GM20000 (cell line): ENCODE data around the gene TRIM63.

ENCODE experiments used
- DNase-seq: peaks from one replicate; pipeline ENCODE4 v3.0.0; 2012; ENCODE audit warnings: low spot score
- CTCF ChIP-seq: IDR thresholded peaks from 2 replicates; pipeline ENCODE4 v1.5.1; 2012; ENCODE audit warnings: mild to moderate bottlenecking, control low read depth; ENCODE audit errors: extremely low read depth, missing control alignments

TRIM63 gene

GRCh38 chr1:26050248-26050640, 17.2 kb downstream of the TRIM63 start:
- TF ChIP-seq CTCF: no peak
- no peak for DNase-seq

- no peak for DNase-seq
Observed at GRCh38 chr1:26049531-26050247, 17.7 kb downstream of the TRIM63 start.

GRCh38 chr1:26047278-26047874, 20.1 kb downstream of the TRIM63 start:
- TF ChIP-seq CTCF: no peak

More at GRCh38 chr1:26049531-26050247, 17.7 kb downstream of the TRIM63 start:
- TF ChIP-seq CTCF: no peak

GRCh38 chr1:26046246-26047095, 21.0 kb downstream of the TRIM63 start:
- TF ChIP-seq CTCF: no peak
- no peak for DNase-seq

More at GRCh38 chr1:26047278-26047874, 20.1 kb downstream of the TRIM63 start:
- no peak for DNase-seq

GRCh38 chr1:26045722-26046245, 21.6 kb downstream of the TRIM63 start, which contains the start of gene SLC30A2:
Gene SLC30A2, minus strand, starts transcription at chr1:26046118. Its CDS starts 222 bp downstream, at chr1:26045896.
- no peak for TF ChIP-seq CTCF

GRCh38 chr1:26044971-26045721, 22.3 kb downstream of the TRIM63 start:
- TF ChIP-seq CTCF: no peak
- no peak for DNase-seq

More at GRCh38 chr1:26045722-26046245, 21.6 kb downstream of the TRIM63 start, which contains the start of gene SLC30A2:
- DNase-seq: no peak
